ENCODE data around the gene CDRT4. TPM values are rescaled to one million over a fixed set of nuclear protein-coding genes. Genes with fewer than 3 reads are reported as not detected.

CDRT4 gene
- polyA plus RNA-seq, 1 of the 3 experiments (the other 2 are of a cell fraction): 4.6 TPM

GRCh38 chr17:15403276-15403939 lies 64.0 kb downstream of the CDRT4 start:
- no peak for TF ChIP-seq POLR2AphosphoS5 (IDR thresholded peaks at IDR 0.05; ENCODE audit: low read depth, low read length)
- TF ChIP-seq REST (IDR thresholded peaks at IDR 0.05; ENCODE audit: low read depth, low read length): no peak
- no peak for TF ChIP-seq JUND (IDR thresholded peaks at IDR 0.05)
- no peak for TF ChIP-seq YY1 (IDR thresholded peaks at IDR 0.05; ENCODE audit: low read depth)
- TF ChIP-seq ELF1 (IDR thresholded peaks at IDR 0.05): no peak
- TF ChIP-seq CHD2 (IDR thresholded peaks at IDR 0.05; ENCODE audit: low read length, partially characterized antibody): no peak
- TF ChIP-seq FOXM1 (IDR thresholded peaks at IDR 0.05; ENCODE audit: low read depth): no peak
- Histone ChIP-seq H3K27ac (ENCODE audit: low read depth in 2 of 2, low read length in 1 of 2) (no peak overlapping the region), H3K4me1 (ENCODE audit: control insufficient read depth in 1 of 2, insufficient read depth in 2 of 2, low read depth in 1 of 2, low read length in 1 of 2) (peaks cover 21 to 28% of the 10 kb centered on the region in 2 experiments; a peak in 3 of 4 replicates), H3K79me2 (ENCODE audit: insufficient read depth) (no peaks in the 10 kb centered on the region), H3K36me3 (replicated peaks in 1 of 2; ENCODE audit: control insufficient read depth in 1 of 2, insufficient read depth in 2 of 2, low read length in 1 of 2) (no peaks in the 10 kb centered on the region), H4K20me1 (ENCODE audit: insufficient read depth) (no peaks in the 10 kb centered on the region), H3K4me3 (ENCODE audit: low read depth in 2 of 2, low read length in 1 of 2) (no peak overlapping the region), H3K4me2 (no peak overlapping the region), H3K9me3 (no peaks in the 10 kb centered on the region), H3F3A (replicated peaks; ENCODE audit: insufficient read depth) (no peaks in the 10 kb centered on the region), H3K9ac (no peak overlapping the region), H2AFZ (ENCODE audit: low read depth) (no peak overlapping the region), H3K27me3 (ENCODE audit: insufficient read depth) (no peaks in the 10 kb centered on the region), H3K9me2 (no peaks in the 10 kb centered on the region)
- no peak for DNase-seq
- ChIA-PET CTCF (interaction anchor here (1.3 kb wide), 1 partner anchor 33 kb away, joined by 3 read pairs; no protein-coding TSS in a partner anchor), POLR2A (no interaction called here)
- 60% methylated on average over 2 of the region's 3 CpGs for WGBS (ENCODE audit: low lambda C conversion rate)

- Histone ChIP-seq H3K9ac (peak overlapping the region; percentile 11; the same call in 1 of the 2 replicates), H3K27me3 (ENCODE audit: insufficient read depth) (no peaks in the 10 kb centered on the region), H3K36me3 (replicated peaks in 1 of 2; ENCODE audit: control insufficient read depth in 1 of 2, insufficient read depth in 2 of 2, low read length in 1 of 2) (no peaks in the 10 kb centered on the region), H3K4me3 (ENCODE audit: low read depth in 2 of 2, low read length in 1 of 2) (no peak overlapping the region), H4K20me1 (ENCODE audit: insufficient read depth) (no peaks in the 10 kb centered on the region), H3K27ac (ENCODE audit: low read depth in 2 of 2, low read length in 1 of 2) (peak overlapping the region; percentile 70 to 93), H3K9me2 (no peaks in the 10 kb centered on the region), H3K4me2 (peak overlapping the region; percentile 42), H2AFZ (ENCODE audit: low read depth) (peak overlapping the region; percentile 80; the same call in 1 of the 2 replicates), H3K4me1 (ENCODE audit: control insufficient read depth in 1 of 2, insufficient read depth in 2 of 2, low read depth in 1 of 2, low read length in 1 of 2) (peaks cover 23 to 30% of the 10 kb centered on the region in 2 experiments; a peak in 3 of 4 replicates), H3K9me3 (no peaks in the 10 kb centered on the region), H3F3A (replicated peaks; ENCODE audit: insufficient read depth) (no peaks in the 10 kb centered on the region), H3K79me2 (ENCODE audit: insufficient read depth) (no peaks in the 10 kb centered on the region)
- no peak for DNase-seq
- TF ChIP-seq MEF2A (IDR thresholded peaks at IDR 0.05; ENCODE audit: borderline replicate concordance, low read depth) (no peak), FOSL2 (IDR thresholded peaks at IDR 0.05; ENCODE audit: borderline replicate concordance, low read depth) (no peak), ZBTB33 (IDR thresholded peaks at IDR 0.05; ENCODE audit: borderline replicate concordance, low read depth) (no peak), USF1 (IDR thresholded peaks at IDR 0.05; ENCODE audit: borderline replicate concordance, low read depth) (no peak), JUND (IDR thresholded peaks at IDR 0.05) (no peak), GABPA (IDR thresholded peaks at IDR 0.05; ENCODE audit: low read depth) (no peak), EP300 (IDR thresholded peaks at IDR 0.05; ENCODE audit: borderline replicate concordance in 1 of 2, low read depth in 1 of 2, low read length in 1 of 2) (no peak), NFIC (IDR thresholded peaks at IDR 0.05; ENCODE audit: borderline replicate concordance) (no peak), CTCF (IDR thresholded peaks at IDR 0.05) (no peak), MAX (IDR thresholded peaks at IDR 0.05; ENCODE audit: low read depth) (no peak), EZH2phosphoT487 (IDR thresholded peaks at IDR 0.05; ENCODE audit: borderline replicate concordance, low read depth) (no peak), MXI1 (IDR thresholded peaks at IDR 0.05; ENCODE audit: low read depth, low read length) (no peak)
- POLR2A ChIA-PET: interaction anchor here (1.5 kb wide), 1 partner anchor 72 kb away, joined by 4 read pairs; no protein-coding TSS in a partner anchor
- CTCF ChIA-PET: interaction anchor here (1.0 to 1.6 kb wide), 4 partner anchors 12 to 143 kb away, joined by 3 to 14 read pairs (median 4); no protein-coding TSS in a partner anchor
- 86% methylated on average over 6 of the region's 6 CpGs for WGBS (ENCODE audit: low lambda C conversion rate)
These were observed 68.0 kb downstream of the CDRT4 start for GRCh38 chr17:15399443-15399842.

All from SK-N-SH (cell line).